Neuron (in vitro differentiated cells): ENCODE data around the gene ALK.

Experiments used
- H2AFZ ChIP-seq: one replicate; pipeline ENCODE4 v1.6.1; 2013; ENCODE audit warnings: low read depth, mild to moderate bottlenecking, inconsistent platforms, low read length, moderate library complexity
- H3K27me3 ChIP-seq: one replicate; pipeline ENCODE4 v1.6.1; 2013; ENCODE audit warnings: low read length; ENCODE audit not compliant: insufficient read depth
- H3K36me3 ChIP-seq: one replicate; pipeline ENCODE4 v1.6.1; 2013; ENCODE audit warnings: low read length; ENCODE audit not compliant: insufficient read depth
- H3K4me1 ChIP-seq: one replicate; pipeline ENCODE4 v1.6.1; 2013; ENCODE audit warnings: low read length; ENCODE audit not compliant: insufficient read depth
- H3K4me3 ChIP-seq: 2 replicates; pipeline ENCODE4 v1.5.1; 2013; ENCODE audit warnings: mild to moderate bottlenecking, low read length, moderate library complexity
- H3K9me3 ChIP-seq: one replicate; pipeline ENCODE4 v1.6.1; 2013; ENCODE audit warnings: low read length

The ALK gene

DNA sequence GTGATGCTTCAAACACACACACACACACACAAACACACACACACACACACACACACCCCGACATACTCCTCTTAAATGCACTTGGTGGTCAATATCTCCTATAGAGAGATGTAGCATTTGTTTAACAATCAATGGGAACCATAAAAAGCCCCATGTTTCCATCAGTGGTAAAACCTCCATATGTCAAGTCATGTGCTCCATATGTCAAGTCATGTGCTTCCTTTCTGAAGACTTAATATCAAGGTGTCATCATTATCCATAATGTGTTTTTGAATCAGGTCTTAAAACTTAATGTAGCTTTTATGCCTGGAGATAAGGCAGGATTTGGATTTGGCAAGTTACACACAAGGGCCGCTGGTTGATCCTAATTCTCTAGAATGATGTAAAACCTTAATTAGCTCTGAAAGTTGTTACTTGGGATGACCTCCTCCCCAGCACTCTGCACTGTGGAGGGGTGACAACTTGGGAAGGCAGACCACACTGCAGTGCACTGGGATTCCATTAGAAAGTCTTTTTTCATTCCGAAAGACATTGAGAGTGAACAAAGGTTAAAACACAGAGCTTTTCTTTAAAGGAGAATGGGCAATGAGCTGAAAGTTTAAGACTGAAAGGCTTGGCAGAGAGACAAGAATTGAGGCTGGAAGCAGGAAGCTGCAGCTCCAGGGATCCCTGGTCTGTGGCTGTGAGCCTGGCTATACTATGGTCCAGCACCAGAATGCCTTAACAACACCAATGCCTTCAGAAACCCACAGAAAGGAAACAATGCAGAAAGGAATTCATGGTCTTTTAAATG, 26.4 kb downstream of the ALK start:
- no peaks in the 10 kb centered on the region for H3K9me3 ChIP-seq
- no peaks in the 10 kb centered on the region for H3K27me3 ChIP-seq
- H3K4me3 ChIP-seq: no peak overlapping the region
- no peak overlapping the region for H2AFZ ChIP-seq
- H3K4me1 ChIP-seq: peaks cover 37% of the 10 kb centered on the region
- H3K36me3 ChIP-seq: no peaks in the 10 kb centered on the region

DNA sequence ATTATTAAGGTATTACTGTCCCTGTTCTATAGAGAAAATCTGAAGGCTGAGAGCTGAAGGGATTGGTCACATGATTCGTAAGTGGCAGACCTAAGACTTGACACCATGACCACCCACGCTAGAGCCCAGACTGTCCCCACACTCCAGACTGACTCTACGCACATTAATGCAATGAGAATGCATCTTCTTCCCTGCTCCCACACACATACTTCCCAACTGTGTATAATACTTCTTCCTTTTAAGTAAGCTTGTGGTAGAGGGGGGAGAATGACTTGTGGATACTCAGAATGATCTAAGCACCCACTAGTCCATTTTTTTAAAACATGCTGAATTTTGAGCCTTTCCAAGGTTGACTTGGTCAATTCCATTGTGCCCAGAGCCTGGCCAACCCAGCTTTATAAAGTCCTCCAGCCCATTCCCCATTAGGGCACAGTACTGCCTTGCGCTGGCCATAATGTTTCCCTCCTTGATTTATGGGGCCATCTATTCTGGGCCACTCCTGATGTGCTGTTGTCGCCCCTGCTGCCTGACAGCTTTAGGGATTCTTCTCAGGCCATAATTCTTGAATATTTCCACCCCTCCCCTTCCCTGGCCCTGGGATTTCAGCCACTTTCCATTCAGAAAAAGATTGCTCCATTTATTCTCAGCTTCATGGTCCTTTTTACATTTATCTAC, 28.7 kb downstream of the ALK start:
- H3K9me3 ChIP-seq: no peaks in the 10 kb centered on the region
- no peaks in the 10 kb centered on the region for H3K27me3 ChIP-seq
- H2AFZ ChIP-seq: no peak overlapping the region
- peaks cover 22% of the 10 kb centered on the region for H3K4me1 ChIP-seq
- H3K4me3 ChIP-seq: no peak overlapping the region
- no peaks in the 10 kb centered on the region for H3K36me3 ChIP-seq

DNA sequence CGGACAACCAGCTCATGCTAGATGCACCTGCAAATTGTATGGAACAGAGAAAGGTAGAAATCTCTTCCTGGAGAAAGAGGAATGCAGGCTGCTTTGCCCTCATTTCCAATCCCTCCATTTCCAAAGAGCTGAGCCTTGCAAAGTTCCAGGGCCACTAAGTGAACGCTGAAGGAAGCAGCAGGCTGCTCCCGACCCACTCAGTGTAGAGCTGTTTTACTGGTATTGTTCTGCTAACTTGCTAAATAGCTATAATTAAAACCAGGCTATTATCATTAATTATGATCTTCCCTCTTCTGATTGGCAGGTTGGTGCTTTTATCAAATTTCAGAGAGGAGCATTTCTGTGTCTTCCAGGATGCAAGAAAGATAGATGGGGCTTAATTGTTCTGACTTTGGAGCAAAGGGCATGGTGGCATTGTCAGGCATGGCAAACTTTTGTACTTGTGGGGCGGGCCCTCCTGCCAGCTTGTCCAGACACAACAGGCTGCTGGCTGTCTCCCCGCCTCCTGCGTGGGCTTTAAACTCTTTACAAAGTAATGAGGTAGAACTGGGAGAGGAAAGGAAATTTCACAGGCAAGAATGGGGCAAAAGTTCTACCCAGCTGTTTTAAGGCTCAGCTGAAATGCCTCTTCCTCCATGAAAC, 40.2 kb downstream of the ALK start:
- no peaks in the 10 kb centered on the region for H3K36me3 ChIP-seq
- no peaks in the 10 kb centered on the region for H3K27me3 ChIP-seq
- peaks cover 3% of the 10 kb centered on the region for H3K9me3 ChIP-seq
- H2AFZ ChIP-seq: no peak overlapping the region
- H3K4me3 ChIP-seq: no peak overlapping the region
- peaks cover 37% of the 10 kb centered on the region for H3K4me1 ChIP-seq

DNA sequence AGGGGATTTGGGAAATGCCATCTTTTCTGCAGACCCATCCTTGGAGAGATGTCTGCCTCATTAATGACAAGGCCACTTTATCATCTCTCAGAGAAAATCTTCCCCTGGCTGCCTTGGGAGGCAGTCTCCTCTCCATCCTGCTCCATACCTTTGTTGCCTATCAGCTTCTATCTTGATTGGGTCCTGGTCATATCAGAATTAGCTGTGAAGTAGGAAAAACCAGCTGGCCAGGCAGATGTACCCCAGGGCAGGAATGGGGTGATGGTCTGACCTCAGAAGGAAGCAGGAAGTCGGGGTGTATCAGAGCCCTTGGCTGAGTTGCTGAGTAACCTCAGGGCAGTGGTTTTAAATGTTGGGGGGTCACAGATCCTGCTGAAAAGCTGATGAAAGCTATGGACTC, 41.3 kb downstream of the ALK start:
- peaks cover 3% of the 10 kb centered on the region for H3K9me3 ChIP-seq
- H3K4me1 ChIP-seq: peaks cover 37% of the 10 kb centered on the region
- no peak overlapping the region for H2AFZ ChIP-seq
- H3K36me3 ChIP-seq: no peaks in the 10 kb centered on the region
- no peaks in the 10 kb centered on the region for H3K27me3 ChIP-seq
- no peak overlapping the region for H3K4me3 ChIP-seq

DNA sequence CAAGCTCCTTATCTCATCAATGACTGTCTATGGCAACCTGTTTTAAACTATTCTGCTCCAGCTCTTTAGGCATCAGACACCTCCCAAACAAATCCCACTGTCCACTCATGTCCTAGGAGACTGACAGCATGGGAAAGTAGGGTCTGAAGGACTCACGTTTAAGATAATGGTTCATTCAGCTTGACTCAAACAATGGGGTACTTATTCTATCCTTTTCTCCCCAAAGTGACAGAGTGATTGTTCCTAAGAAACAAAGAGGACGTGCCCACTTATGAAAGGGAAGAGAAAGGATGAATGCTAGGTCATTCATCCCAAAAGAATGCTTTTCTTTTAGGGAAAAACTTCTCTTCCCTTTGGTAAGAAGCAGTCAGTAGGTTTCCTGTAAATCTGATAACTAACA, 41.9 kb downstream of the ALK start:
- Histone ChIP-seq H3K4me3 (no peak overlapping the region), H2AFZ (no peak overlapping the region), H3K9me3 (peaks cover 3% of the 10 kb centered on the region), H3K4me1 (peaks cover 37% of the 10 kb centered on the region), H3K36me3 (no peaks in the 10 kb centered on the region), H3K27me3 (no peaks in the 10 kb centered on the region)

DNA sequence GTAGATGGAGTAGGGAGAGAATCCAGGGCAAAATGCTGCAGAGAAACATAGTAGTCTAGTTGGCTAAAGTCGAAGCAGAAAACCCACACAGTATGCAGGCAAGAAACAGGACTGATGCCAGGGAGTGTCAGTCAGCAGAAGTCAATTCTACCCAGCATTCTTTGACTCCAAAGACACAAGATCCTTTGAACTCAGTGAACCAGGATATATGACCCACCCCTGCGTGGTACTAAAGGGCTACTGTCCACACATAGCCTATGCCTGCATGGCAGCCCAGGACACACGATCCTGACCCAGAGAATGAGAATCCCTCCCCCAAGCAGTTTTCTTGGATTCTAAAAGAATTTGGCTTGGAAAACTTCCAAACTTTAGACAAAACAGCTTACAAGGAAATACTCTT, 42.5 kb downstream of the ALK start:
- Histone ChIP-seq H2AFZ (no peak overlapping the region), H3K4me1 (peaks cover 37% of the 10 kb centered on the region), H3K36me3 (no peaks in the 10 kb centered on the region), H3K4me3 (no peak overlapping the region), H3K9me3 (peaks cover 3% of the 10 kb centered on the region), H3K27me3 (no peaks in the 10 kb centered on the region)

DNA sequence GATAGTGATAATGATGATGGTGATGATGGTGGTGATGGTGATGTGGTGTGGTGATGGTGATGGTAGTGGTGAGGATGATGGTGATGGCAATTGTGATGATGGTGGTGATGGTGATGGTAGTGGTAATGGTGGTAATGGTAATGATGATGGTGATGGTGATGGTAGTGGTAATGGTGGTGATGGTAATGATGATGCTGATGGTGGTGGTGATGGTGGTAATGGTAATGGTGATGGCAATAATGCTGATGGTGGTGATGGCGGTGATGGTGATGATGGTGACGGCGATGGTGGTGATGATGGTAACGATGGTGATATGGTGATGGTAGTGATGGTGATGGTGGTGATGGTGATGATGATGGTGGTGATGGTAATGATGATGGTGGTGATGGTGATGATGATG, 45.0 kb downstream of the ALK start:
- Histone ChIP-seq H3K4me3 (no peak overlapping the region), H3K9me3 (peaks cover 3% of the 10 kb centered on the region), H2AFZ (no peak overlapping the region), H3K27me3 (no peaks in the 10 kb centered on the region), H3K4me1 (peaks cover 34% of the 10 kb centered on the region), H3K36me3 (no peaks in the 10 kb centered on the region)

DNA sequence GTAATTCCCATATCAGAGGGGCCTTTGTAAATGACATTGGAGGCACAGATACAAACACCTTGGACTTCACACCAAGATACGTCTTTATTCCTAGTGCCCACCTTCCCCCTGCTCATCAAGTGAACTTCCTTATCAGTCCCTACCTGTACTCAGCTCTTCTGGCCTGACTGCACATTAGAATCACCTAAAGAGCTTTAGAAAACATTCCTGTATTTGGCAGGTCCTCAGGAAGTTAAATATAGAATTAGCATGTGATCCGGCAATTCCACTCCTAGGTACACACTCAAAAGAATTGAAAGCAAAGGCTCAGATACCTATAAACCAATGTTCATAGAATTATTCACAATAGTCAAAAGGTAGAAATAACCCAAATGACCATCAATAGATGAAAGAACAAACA, 46.6 kb downstream of the ALK start:
- Histone ChIP-seq H3K36me3 (no peaks in the 10 kb centered on the region), H3K4me1 (peaks cover 20% of the 10 kb centered on the region), H3K9me3 (peaks cover 3% of the 10 kb centered on the region), H3K4me3 (no peak overlapping the region), H3K27me3 (no peaks in the 10 kb centered on the region), H2AFZ (no peak overlapping the region)

DNA sequence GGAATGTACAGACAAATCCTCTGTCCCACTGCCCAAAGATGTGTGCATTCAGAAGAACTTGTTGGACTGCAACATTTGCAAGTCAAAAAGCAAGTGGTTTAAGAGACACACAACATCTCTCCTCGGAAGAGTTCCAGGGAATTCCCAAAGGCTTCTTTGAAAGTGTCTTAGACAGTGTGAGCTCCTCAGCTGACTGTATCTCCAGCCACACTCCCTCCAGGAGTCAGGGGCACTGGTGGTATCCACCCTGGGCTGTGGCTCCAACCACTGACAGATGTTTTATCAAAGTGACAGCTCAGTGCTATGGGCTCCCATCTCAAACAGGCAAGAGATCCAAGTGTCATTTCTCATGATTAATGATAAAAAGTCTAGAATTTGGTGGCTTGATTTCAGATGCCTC, 48.5 kb downstream of the ALK start:
- H3K36me3 ChIP-seq: no peaks in the 10 kb centered on the region
- peaks cover 3% of the 10 kb centered on the region for H3K9me3 ChIP-seq
- no peaks in the 10 kb centered on the region for H3K27me3 ChIP-seq
- no peak overlapping the region for H3K4me3 ChIP-seq
- H3K4me1 ChIP-seq: peaks cover 3% of the 10 kb centered on the region
- no peak overlapping the region for H2AFZ ChIP-seq

DNA sequence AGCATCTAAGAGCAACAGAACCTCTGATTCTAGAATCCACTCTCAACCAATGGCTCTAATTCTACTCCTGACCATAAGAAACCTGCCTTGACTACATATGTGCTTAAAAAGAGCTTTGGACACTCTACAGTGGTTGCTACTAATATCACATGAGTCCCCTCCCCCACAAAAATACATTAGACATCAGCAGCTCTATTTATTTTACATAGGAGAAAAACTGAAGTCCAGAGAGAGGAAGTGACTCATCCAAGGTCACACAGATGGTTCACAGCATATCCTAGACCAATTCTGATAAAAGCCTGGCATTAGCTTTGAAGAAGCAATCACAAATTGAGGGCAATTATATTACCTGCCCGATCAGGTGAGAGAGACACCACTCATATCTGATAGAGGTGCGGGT, 49.8 kb downstream of the ALK start:
- H3K4me1 ChIP-seq: no peaks in the 10 kb centered on the region
- H3K27me3 ChIP-seq: no peaks in the 10 kb centered on the region
- H3K4me3 ChIP-seq: no peak overlapping the region
- H2AFZ ChIP-seq: no peak overlapping the region
- peaks cover 3% of the 10 kb centered on the region for H3K9me3 ChIP-seq
- no peaks in the 10 kb centered on the region for H3K36me3 ChIP-seq

DNA sequence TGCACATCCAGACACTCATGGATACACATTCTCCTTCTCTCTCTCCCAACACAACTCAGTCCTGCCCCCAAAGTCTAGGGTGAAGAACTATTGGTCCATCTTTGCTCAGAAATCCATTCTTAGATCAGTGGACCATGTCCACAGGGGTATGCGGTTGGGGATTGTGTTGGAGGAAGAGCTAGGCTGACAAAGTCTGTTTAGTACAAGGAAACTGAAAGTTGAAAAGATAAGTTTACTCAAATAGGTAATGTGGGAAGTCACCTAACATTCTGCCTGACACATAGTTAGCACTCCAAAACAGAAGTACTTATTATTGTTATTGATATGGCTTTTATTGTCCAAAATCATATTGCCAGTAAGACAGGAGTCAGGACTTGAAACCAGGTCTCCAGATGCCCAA, 55.9 kb downstream of the ALK start:
- no peak overlapping the region for H3K4me3 ChIP-seq
- no peaks in the 10 kb centered on the region for H3K9me3 ChIP-seq
- no peaks in the 10 kb centered on the region for H3K4me1 ChIP-seq
- H3K27me3 ChIP-seq: no peaks in the 10 kb centered on the region
- H2AFZ ChIP-seq: no peak overlapping the region
- H3K36me3 ChIP-seq: no peaks in the 10 kb centered on the region

DNA sequence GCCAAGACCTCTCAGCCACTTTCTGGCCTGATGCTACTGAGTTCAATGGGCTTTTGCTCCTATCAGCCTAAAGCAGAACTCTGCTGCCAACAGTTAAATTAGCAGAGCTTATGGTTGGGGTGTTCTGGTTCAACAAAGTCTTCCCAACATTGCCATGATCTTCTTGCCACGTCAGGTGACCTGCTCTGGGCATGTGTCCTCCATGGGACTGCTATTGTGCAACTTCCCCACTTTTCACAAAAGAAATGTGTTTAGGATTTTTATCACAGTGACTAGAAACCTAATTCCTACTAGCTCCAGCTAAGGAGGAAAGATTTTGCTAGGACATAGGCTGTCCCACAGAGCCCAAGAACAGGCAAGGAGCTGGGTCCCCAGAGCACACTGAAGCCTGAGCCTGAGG, 56.4 kb downstream of the ALK start:
- Histone ChIP-seq H3K4me1 (no peaks in the 10 kb centered on the region), H3K27me3 (no peaks in the 10 kb centered on the region), H2AFZ (no peak overlapping the region), H3K9me3 (no peaks in the 10 kb centered on the region), H3K4me3 (no peak overlapping the region), H3K36me3 (no peaks in the 10 kb centered on the region)

DNA sequence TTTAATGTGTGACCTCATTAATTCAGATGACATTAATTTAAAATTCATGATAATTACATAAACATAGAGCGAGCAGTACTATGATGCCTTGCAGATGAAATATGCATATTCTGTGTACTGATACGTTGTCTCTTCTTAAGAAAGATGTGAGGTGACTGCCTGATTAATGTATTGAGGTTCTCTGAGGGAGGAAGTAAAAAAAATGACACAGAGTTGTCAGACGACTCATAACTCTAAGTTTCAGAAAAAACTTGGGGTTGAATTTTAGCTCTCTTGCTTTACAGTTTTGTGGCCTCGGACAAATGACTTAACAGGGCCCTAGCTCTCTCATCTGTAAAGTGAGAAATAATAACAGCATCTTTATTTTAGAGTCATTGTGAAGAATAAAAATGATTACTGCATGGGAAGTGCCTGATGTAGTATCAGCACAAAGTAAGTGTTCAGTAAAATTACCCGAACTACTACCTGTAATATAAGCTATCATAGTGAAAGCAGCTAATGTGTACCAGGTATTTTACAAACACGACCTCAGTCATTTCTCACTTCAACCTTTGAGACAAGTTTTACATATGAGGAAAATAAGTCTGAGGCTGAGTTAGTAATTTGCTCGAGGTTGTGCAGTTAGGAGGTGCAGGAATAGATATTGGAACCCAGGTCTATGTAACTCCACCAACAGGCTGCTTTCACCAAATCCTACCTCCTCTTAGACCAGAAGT, 65.3 kb downstream of the ALK start:
- no peak overlapping the region for H3K4me3 ChIP-seq
- H3K36me3 ChIP-seq: no peaks in the 10 kb centered on the region
- H2AFZ ChIP-seq: no peak overlapping the region
- no peaks in the 10 kb centered on the region for H3K27me3 ChIP-seq
- H3K9me3 ChIP-seq: no peaks in the 10 kb centered on the region
- H3K4me1 ChIP-seq: no peaks in the 10 kb centered on the region
